DND-41 (cell line): ENCODE results near the gene PGLYRP1.

Experiments used
- ATAC-seq: fragments of 200-7000 bp; cut with Tn5 transposase; 3 replicates; pipeline ENCODE4 v1.9.1; 2021; ENCODE audit warnings: low read depth; ENCODE audit not compliant: insufficient read depth
- DNase-seq: peaks from one replicate; pipeline ENCODE4 v3.0.0-alpha.2; 2020
- H2AFZ ChIP-seq: 2 replicates; pipeline ENCODE4 v1.6.0; 2012; ENCODE audit warnings: low read depth, low read length
- H3K27ac ChIP-seq: 2 replicates; pipeline ENCODE4 v1.5.1; 2012; ENCODE audit warnings: low read length, inconsistent platforms
- H3K27me3 ChIP-seq: fragments of 200-600 bp; sonication (generic); 2 replicates; pipeline ENCODE4 v1.6.0; 2012; ENCODE audit warnings: low read length, mild to moderate bottlenecking, inconsistent platforms; ENCODE audit not compliant: insufficient read depth, poor library complexity
- H3K36me3 ChIP-seq: 2 replicates; pipeline ENCODE4 v1.5.1; 2012; ENCODE audit warnings: low read length, inconsistent platforms; ENCODE audit not compliant: insufficient read depth
- H3K4me1 ChIP-seq: 2 replicates; pipeline ENCODE4 v1.5.1; 2012; ENCODE audit warnings: mild to moderate bottlenecking, low read length; ENCODE audit not compliant: insufficient read depth
- H3K4me2 ChIP-seq: 2 replicates; pipeline ENCODE4 v1.6.0; 2012; ENCODE audit warnings: mild to moderate bottlenecking, moderate library complexity, low read length, inconsistent platforms; ENCODE audit not compliant: insufficient read depth
- H3K4me3 ChIP-seq, 2 experiments: fragments of 200-600 bp in 1 of 2; shearing (Covaris generic) in 1 of 2; 2 replicates each; pipeline ENCODE4 v1.5.1; 2012 to 2016; ENCODE audit warnings: inconsistent platforms in 2 of 2, low read length in 2 of 2, mild to moderate bottlenecking in 2 of 2, low read depth in 1 of 2, moderate library complexity in 1 of 2
- H3K79me2 ChIP-seq: 2 replicates; pipeline ENCODE4 v1.6.0; 2012; ENCODE audit warnings: low read length, inconsistent platforms; ENCODE audit not compliant: insufficient read depth
- H3K9ac ChIP-seq: 2 replicates; pipeline ENCODE4 v1.6.0; 2012; ENCODE audit warnings: low read depth, mild to moderate bottlenecking, inconsistent platforms, low read length, moderate library complexity
- H3K9me3 ChIP-seq: 2 replicates; pipeline ENCODE4 v1.5.1; 2012; ENCODE audit warnings: low read length, moderate library complexity, mild to moderate bottlenecking, inconsistent platforms; ENCODE audit not compliant: insufficient read depth, severe bottlenecking
- H4K20me1 ChIP-seq: 2 replicates; pipeline ENCODE4 v1.6.0; 2012; ENCODE audit warnings: low read length; ENCODE audit not compliant: insufficient read depth
- EZH2 ChIP-seq: IDR thresholded peaks from 3 replicates; pipeline ENCODE4 v1.6.1; 2012; ENCODE audit warnings: borderline replicate concordance, low read depth, mild to moderate bottlenecking, moderate library complexity, low read length, inconsistent platforms; ENCODE audit not compliant: severe bottlenecking
- TF ChIP-seq, protein P1 (sequence below): IDR thresholded peaks from 2 replicates; pipeline ENCODE4 v1.5.1; 2012; ENCODE audit warnings: borderline replicate concordance, low read length, moderate library complexity, mild to moderate bottlenecking; ENCODE audit not compliant: poor library complexity, severe bottlenecking; ENCODE audit errors: extremely low read depth

The PGLYRP1 gene

DNA sequence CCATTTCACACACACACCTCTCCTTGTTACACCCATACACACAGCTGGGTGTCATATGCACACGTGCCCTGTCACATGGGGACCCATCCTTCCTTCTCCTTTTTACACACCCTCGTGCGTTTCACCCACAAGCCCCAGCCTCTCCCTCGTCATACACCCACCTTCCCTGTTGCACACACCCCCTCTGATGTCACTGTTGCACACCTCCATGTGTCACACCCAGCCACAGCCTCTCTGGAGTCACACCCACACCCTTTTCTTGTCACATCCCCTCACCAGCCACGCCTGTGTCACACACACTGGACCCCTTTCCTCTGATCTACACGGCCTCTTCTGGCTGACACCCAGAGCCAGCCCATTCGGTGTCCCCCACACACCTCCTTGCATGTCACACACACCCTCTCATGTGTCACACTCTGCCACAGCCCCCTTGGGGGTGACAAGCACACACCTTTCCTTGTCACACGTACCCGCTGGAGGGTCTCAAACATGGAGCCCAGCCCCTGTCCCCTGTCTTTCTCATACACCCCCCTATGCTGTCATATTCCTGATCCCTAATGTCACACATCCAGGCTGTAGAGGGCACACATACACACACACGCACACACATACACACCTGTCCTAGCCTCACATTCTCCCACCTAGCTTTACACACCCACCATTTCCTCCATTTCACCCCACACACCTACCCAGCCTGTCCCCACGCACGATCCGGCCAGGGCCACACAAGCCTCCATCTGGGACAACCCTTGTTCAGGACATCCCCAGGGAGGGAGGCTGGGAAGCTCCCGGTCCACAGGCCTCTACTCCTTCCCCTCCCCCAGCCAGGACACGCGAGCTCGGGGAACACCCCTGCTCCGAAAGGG is 50.5 kb downstream of the PGLYRP1 start:
- H2AFZ ChIP-seq: no peak overlapping the region
- peaks cover 5% of the 10 kb centered on the region; the same call in 1 of the 2 replicates for H4K20me1 ChIP-seq
- H3K27ac ChIP-seq: no peak overlapping the region
- no peaks in the 10 kb centered on the region for H3K4me1 ChIP-seq
- no peak overlapping the region for H3K4me3 ChIP-seq
- no peak for DNase-seq
- H3K79me2 ChIP-seq: no peaks in the 10 kb centered on the region
- no peak overlapping the region for H3K9ac ChIP-seq
- peaks cover 13% of the 10 kb centered on the region for H3K27me3 ChIP-seq
- no peak overlapping the region for H3K4me2 ChIP-seq
- TF ChIP-seq EZH2: no peak
- TF ChIP-seq, protein P1, sequence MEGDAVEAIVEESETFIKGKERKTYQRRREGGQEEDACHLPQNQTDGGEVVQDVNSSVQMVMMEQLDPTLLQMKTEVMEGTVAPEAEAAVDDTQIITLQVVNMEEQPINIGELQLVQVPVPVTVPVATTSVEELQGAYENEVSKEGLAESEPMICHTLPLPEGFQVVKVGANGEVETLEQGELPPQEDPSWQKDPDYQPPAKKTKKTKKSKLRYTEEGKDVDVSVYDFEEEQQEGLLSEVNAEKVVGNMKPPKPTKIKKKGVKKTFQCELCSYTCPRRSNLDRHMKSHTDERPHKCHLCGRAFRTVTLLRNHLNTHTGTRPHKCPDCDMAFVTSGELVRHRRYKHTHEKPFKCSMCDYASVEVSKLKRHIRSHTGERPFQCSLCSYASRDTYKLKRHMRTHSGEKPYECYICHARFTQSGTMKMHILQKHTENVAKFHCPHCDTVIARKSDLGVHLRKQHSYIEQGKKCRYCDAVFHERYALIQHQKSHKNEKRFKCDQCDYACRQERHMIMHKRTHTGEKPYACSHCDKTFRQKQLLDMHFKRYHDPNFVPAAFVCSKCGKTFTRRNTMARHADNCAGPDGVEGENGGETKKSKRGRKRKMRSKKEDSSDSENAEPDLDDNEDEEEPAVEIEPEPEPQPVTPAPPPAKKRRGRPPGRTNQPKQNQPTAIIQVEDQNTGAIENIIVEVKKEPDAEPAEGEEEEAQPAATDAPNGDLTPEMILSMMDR: no peak
- no peaks in the 10 kb centered on the region for H3K36me3 ChIP-seq
- no peaks in the 10 kb centered on the region for H3K9me3 ChIP-seq
- no peak for ATAC-seq

DNA sequence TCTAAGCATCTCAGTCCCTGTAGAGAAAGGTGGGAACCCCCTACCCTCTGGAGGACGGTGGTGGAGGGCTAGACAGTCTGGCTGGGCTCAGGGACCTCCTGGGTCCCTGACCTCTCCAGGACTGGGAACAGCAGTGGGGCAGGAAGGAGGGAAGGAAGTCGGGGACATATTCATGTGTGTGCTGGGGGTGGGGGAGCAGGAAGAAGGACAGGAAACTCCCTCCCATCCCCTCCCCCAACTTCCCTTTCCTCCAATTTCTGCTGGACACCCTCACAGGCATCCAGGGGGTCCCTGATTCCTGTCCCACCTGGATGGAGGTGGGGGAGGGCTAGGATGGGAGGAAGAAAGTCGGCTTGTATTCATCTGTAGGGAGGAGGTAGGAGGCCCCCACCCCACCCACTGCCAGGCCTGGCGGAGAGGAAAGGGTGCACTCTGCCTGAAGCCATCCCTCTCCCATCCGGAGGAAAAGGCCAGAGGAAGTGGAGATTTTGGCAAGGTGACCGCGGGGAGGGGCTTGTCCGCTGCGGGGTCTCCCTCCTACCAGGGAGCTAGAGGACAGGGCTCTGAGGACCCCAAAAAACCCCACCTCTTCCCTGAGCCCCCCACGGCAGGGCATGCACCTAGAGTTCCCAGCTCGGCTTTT is 51.5 kb downstream of the PGLYRP1 start:
- Histone ChIP-seq H3K27ac (no peak overlapping the region), H3K9ac (no peak overlapping the region), H3K9me3 (no peaks in the 10 kb centered on the region), H3K4me2 (no peak overlapping the region), H4K20me1 (peaks cover 5% of the 10 kb centered on the region; the same call in 1 of the 2 replicates), H2AFZ (no peak overlapping the region), H3K36me3 (no peaks in the 10 kb centered on the region), H3K27me3 (peaks cover 13% of the 10 kb centered on the region), H3K4me3 (no peak overlapping the region), H3K4me1 (no peaks in the 10 kb centered on the region), H3K79me2 (no peaks in the 10 kb centered on the region)
- ATAC-seq: no peak
- no peak for TF ChIP-seq EZH2
- TF ChIP-seq, protein P1: no peak
- DNase-seq: no peak

DNA sequence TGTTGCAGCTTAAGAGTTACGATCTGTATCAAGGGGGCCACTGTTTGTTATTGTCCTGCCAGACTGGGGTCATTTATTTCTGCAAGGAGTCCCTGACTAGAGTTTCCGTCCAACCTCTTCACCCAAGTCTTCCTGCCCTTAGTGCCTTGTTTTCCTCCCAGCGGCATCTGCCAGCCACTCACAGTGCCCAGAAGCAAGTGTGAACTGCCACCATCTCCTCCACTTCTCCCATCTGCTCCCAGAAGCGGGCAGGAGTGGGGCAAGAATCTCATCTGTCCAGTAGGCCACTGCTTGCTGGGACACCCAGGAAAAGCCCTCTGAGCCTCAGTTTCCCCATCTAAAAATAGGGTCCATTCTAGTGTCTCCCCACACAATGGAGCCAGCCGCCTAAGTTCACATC is 53.2 kb downstream of the PGLYRP1 start:
- no peak overlapping the region for H3K4me3 ChIP-seq
- H3K9me3 ChIP-seq: no peaks in the 10 kb centered on the region
- H3K27me3 ChIP-seq: peaks cover 13% of the 10 kb centered on the region
- TF ChIP-seq EZH2: no peak
- TF ChIP-seq, protein P1: no peak
- H2AFZ ChIP-seq: no peak overlapping the region
- H4K20me1 ChIP-seq: peaks cover 5% of the 10 kb centered on the region; the same call in 1 of the 2 replicates
- no peak overlapping the region for H3K9ac ChIP-seq
- no peaks in the 10 kb centered on the region for H3K36me3 ChIP-seq
- DNase-seq (no peak), ATAC-seq (no peak)
- H3K79me2 ChIP-seq: no peaks in the 10 kb centered on the region
- H3K4me1 ChIP-seq: no peaks in the 10 kb centered on the region
- no peak overlapping the region for H3K4me2 ChIP-seq
- H3K27ac ChIP-seq: no peak overlapping the region
